ENCODE data around the gene TSC2.
A peak's percentile ranks its signal among the peaks of the same experiment; 100 is the strongest.
"Not testable (repeated sequence)": the region's sequence is repeated elsewhere in the genome, so short reads cannot be mapped to it uniquely, and the experiment has no call there.

Gene TSC2

DNA sequence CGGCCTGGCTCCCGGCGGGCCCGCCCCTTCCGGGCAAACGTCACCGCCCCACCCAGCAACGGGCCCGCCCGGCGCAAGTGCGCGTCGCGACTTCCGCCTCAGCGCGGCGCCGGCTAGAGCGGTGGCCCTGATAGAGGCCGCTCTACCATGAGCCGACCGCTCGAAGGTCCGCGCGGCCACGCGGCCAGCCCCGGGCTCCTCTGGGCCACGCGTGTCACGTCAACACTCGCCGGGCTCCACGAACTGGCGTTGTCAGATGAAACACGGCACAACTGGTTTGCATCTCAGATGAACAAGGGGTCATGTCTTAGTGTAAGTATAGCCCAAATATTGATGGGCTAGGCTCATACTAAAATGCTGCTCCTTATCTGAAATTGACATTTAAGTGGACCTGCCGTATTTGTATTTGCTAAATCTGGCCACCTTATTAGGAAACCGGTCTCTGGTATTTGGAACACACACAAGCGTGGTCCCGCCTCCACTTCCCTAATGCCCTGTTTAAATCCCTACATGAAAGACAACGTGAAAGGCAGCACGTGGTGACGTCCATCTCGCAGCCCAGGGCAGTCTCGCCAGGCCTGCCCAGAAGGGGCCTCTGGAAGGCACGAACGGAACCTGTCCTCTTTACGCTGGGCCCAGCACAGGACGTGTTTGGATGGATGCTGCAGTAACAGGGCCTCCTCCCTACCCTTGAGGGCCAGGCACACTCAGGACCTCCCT, 37.8 kb upstream of the TSC2 start, which contains the start of gene ZNF598:
TSS of gene ZNF598 (minus strand) at position 31 of the 720 bp plus-strand sequence.
- peak; percentile 58 to 65 for DNase-seq (ENCODE audit: low read depth in 1 of 2, low spot score in 1 of 2)

- not testable (repeated sequence) for DNase-seq (ENCODE audit: low read depth in 1 of 2, low spot score in 1 of 2)
Measured at GRCh38 chr16:2011726-2012125, 36.1 kb upstream of the TSC2 start.

GRCh38 chr16:2013527-2013926, 34.3 kb upstream of the TSC2 start:
- no peak for DNase-seq (ENCODE audit: low read depth in 1 of 2, low spot score in 1 of 2)

- no peak for DNase-seq (ENCODE audit: low read depth in 1 of 2, low spot score in 1 of 2)
Measured at GRCh38 chr16:2015117-2015946, 32.5 kb upstream of the TSC2 start.

- no peak for DNase-seq (ENCODE audit: low read depth in 1 of 2, low spot score in 1 of 2)
Measured at GRCh38 chr16:2015947-2016208, 31.9 kb upstream of the TSC2 start.

DNA sequence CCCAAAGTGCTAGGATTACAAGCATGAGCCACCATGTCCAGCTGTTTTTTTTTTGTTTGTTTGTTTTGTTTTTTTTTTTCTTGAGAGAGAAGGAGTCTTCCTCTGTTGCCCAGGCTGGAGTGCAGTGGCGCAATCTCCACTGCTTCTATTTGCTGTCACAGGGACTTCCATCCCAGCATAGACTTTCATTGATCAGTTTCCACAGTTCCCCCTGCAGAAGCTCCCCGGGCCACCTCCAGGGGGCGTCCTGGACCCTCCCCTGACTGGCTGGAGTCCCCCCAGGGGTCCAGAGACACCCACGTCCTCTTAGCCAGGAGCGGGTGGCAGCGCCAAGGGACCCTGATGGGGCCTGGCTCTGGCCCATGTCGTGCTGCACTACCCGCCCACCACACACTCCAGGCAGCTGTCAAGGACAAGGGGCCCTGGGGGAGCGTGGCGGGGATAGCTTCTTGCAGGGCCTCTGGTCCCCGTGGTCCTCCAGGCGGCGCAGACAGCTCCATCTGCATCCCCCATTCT, 31.3 kb upstream of the TSC2 start:
- DNase-seq (ENCODE audit: low read depth in 1 of 2, low spot score in 1 of 2) = no peak

GRCh38 chr16:2019518-2019920, 28.3 kb upstream of the TSC2 start, which contains the start of gene NPW:
Gene NPW (plus strand): TSS chr16:2019785.
- no peak for DNase-seq (ENCODE audit: low read depth in 1 of 2, low spot score in 1 of 2)

DNA sequence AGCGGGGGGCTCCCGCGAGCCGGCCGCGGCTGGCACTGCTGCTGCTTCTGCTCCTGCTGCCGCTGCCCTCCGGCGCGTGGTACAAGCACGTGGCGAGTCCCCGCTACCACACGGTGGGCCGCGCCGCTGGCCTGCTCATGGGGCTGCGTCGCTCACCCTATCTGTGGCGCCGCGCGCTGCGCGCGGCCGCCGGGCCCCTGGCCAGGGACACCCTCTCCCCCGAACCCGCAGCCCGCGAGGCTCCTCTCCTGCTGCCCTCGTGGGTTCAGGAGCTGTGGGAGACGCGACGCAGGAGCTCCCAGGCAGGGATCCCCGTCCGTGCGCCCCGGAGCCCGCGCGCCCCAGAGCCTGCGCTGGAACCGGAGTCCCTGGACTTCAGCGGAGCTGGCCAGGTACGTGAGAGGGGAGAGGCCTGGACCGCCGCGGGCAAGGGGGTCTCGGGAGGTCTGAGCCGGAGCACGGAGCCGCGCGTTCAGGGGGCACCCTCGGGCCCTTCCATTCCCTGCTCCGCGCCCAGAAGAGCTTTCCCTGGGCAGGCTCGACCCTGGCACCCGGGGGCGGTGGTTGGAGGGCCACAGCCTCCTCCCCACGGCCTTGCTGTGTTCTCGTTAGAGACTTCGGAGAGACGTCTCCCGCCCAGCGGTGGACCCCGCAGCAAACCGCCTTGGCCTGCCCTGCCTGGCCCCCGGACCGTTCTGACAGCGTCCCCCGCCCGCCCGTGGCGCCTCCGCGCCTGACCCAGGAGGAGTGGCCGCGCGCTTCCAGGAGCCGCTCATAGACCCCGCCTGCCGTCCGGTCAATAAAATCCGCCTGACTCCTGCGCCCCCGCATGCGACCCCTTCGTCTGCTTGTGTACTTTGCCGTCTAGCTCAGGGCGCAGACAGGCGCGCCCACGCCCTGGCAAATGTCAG, 27.6 kb upstream of the TSC2 start:
- DNase-seq (ENCODE audit: low read depth in 1 of 2, low spot score in 1 of 2) = no peak

DNA sequence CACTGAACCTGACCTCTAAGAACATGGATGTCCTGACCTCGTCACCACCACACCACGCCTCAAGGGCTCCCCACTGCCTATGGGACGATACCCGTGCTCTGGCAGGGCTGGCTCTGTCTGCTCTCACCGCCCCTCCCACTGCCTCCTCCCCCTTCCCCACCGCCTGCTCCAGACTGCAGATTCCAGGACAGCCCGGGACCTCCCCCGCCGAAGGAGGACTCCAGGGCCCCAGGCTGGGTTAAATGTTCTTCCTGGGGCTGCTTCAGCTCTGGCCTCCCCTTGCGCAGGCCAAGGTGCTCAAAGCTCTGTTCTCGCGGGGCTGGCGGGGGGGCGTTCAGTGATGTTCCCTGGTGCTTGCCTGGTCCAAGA, 25.1 kb upstream of the TSC2 start:
- DNase-seq (ENCODE audit: low read depth in 1 of 2, low spot score in 1 of 2) = no peak

- peak; percentile 92 to 94 for DNase-seq (ENCODE audit: low read depth in 1 of 2, low spot score in 1 of 2)
Measured at GRCh38 chr16:2023092-2024031, 24.4 kb upstream of the TSC2 start.

DNA sequence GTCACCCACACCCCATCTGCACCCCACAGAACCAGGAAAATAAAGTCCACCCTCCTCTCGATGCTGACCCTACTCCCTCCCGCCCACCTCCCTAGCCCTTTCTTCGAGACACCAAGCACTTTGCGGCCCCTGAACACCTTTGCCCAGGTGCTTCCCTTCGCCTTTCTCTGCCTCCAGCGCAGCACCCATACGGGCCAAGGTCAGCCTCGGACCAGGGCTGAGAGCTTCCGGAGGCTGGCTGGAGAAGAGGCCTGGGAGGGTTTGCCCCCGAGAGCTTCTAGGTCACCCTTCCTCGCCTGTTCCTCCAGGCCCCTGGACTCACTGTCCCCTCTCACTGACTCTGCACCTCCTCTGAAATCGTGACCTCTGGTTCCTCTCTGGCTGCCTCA, 23.8 kb upstream of the TSC2 start:
- DNase-seq (ENCODE audit: low read depth in 1 of 2, low spot score in 1 of 2) = no peak

DNA sequence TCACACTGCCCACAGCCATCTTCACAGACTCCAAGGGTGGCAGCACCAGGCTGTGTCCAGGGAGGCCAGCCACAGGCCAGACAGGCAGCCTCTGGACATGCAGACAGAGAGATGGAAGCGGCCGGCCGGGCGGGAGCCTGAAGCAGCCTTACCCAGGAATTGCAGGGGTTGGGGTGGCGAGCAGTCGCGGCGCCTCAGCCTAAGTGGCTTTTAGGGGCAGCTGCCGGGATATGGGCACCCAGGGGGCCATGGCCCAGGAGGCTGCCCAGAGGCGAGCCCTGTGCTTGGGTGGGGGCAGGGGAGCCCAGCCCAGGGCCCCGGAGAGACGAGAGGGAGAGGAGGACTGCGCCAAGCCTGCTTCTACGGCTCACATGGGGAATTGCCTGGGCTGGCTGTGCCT, 22.5 kb upstream of the TSC2 start:
- no peak for DNase-seq (ENCODE audit: low read depth in 1 of 2, low spot score in 1 of 2)

- no peak for DNase-seq (ENCODE audit: low read depth in 1 of 2, low spot score in 1 of 2)
Measured at GRCh38 chr16:2025878-2026460, 21.8 kb upstream of the TSC2 start.

DNA sequence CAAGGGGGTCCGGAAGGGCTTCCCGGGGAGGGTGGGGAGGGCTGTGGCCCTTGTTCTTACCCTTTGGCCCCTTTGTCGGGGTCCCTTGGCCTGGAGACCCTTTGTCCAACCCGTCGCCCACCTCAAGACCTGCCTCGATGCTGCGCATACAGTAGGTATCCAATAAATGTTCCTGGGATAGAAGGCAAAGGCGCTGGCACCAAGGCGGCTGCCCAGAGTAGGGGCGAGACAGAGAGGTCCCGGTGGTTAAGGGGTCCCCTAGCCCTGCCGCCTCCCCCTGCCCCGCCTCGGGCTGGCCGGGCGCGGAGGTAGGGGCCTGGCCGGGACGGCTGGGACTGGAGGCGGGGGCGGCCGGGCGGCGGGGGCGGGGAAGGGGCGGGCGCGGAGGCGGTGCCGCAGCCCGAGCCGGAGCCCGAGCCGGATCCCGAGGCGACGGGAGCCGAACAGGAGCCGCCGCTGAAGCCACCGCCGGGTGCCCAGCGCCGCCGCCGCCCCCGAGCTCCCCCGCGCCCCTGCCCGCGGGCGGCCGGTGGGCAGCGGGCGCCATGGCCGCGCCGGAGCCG, 21.2 kb upstream of the TSC2 start, which contains the start of gene NHERF2:
TSS of gene NHERF2 (plus strand) at position 442 of the 563 bp plus-strand sequence. CDS start at position 546, 104 bp downstream.
- DNase-seq (ENCODE audit: low read depth in 1 of 2, low spot score in 1 of 2) = no peak

GRCh38 chr16:2027024-2028010, 20.5 kb upstream of the TSC2 start:
- no peak for DNase-seq (ENCODE audit: low read depth in 1 of 2, low spot score in 1 of 2)

- no peak for DNase-seq (ENCODE audit: low read depth in 1 of 2, low spot score in 1 of 2)
Measured at GRCh38 chr16:2028146-2028545, 19.6 kb upstream of the TSC2 start.

DNA sequence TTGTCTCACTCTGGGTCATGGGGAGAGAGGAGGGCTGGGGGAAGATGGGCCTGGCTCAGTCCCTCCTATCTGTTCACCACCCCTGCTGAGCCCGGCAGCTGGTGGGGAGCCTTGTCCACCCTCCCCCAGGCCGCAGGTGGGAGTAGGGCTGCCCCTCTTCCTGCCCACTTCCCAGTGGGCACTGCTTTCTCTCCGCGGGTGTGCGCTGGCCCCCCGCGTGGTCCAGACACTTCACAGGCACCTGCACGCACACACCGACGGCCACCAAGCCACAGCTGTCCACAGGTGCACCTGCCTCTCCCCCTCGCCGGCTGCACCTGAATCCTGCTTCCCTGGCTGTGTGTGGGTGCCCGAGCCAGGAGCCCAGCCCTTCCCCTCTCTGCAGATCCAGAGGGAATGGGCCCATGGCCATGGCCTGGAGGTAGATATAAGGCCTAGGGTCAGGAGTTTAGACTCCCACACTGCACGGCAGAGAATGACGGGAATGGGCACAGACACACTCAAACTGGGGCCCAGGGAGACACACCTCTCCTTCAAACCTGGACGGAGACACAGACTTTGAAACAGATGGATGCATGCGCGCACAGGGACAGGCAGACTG, 19.1 kb upstream of the TSC2 start:
- DNase-seq (ENCODE audit: low read depth in 1 of 2, low spot score in 1 of 2) = no peak

- DNase-seq (ENCODE audit: low read depth in 1 of 2, low spot score in 1 of 2) = no peak
Measured at GRCh38 chr16:2029350-2029749, 18.4 kb upstream of the TSC2 start.
